RWPE1 (cell line): ENCODE measurements around the gene CREM.

Experiments
- CTCF ChIA-PET: fragments of 350-600 bp; sonication (Branson Sonifier 250); formaldehyde crosslinking; extraction: SDS; loops from one replicate; lab custom pipeline; 2021; lab: Yijun Ruan, JAX
- POLR2A ChIA-PET: fragments of 400-600 bp; formaldehyde crosslinking; extraction: SDS; loops from one replicate; lab custom pipeline; 2020; ENCODE audit warnings: antibody characterized with exemption; ENCODE audit not compliant: low non-redundant PET; lab: Yijun Ruan, JAX
- DNase-seq: peaks from one replicate; pipeline ENCODE4 v3.0.0; 2012; ENCODE audit warnings: low spot score
- H3K27ac ChIP-seq: fragments of 450-650 bp; 2 replicates; pipeline ENCODE4 v1.5.1; 2017
- TF ChIP-seq, protein P1 (sequence below): fragments of 450-650 bp; conservative IDR thresholded peaks from 2 replicates; pipeline ENCODE4 v1.5.1; 2017; ENCODE audit warnings: low read depth, mild to moderate bottlenecking

The CREM gene

DNA sequence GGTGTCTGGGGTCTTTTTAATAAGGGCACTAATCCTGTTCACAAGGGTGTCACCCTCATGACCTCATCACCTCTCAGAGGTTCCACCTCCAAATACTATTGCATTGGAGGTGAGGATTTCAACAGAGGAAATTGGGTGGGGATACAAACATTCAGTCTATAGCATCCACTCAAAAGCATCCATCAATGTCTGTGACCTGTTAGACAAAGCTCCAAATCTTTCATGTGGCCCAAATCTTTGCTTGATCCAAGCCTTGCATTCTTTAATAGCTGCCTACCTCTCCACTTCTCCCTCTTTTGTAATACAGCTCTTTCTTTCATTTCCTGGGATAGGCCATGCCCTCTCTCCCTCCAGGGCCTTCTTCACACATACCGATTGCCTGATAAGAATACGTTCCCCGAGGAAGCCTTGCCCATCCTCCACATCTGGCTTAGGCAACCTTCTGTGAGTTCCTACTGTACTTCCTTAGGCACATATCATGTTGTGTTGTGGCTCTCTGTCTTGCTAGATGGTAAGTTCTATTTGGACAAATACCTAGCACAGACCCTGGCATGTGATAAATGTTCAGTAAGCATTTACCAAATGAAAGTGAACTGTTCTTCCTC lies 66.1 kb downstream of the CREM start:
- H3K27ac ChIP-seq = no peak overlapping the region
- ChIA-PET POLR2A (no interaction called here), CTCF (no interaction called here)
- TF ChIP-seq, protein P1, sequence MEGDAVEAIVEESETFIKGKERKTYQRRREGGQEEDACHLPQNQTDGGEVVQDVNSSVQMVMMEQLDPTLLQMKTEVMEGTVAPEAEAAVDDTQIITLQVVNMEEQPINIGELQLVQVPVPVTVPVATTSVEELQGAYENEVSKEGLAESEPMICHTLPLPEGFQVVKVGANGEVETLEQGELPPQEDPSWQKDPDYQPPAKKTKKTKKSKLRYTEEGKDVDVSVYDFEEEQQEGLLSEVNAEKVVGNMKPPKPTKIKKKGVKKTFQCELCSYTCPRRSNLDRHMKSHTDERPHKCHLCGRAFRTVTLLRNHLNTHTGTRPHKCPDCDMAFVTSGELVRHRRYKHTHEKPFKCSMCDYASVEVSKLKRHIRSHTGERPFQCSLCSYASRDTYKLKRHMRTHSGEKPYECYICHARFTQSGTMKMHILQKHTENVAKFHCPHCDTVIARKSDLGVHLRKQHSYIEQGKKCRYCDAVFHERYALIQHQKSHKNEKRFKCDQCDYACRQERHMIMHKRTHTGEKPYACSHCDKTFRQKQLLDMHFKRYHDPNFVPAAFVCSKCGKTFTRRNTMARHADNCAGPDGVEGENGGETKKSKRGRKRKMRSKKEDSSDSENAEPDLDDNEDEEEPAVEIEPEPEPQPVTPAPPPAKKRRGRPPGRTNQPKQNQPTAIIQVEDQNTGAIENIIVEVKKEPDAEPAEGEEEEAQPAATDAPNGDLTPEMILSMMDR = no peak
- no peak for DNase-seq

DNA sequence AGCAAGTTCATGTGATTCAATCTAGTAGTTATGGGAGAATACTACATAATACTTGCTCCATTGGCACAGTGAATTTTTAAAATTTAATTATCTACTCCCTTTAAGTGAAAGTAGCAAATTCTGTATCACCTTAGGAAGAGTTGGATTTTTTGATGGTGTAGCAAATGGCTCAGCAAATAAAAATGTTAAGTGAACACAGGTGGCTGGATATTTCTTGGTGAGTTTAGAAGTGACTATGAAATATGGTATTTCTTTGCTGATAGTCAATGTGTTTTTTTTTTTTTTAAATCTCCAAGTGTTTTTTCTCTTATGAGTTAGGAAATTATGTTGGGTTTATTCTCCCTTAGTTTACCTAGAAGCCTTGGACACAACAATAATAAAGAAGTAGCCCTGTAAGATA lies 67.8 kb downstream of the CREM start:
- no peak for DNase-seq
- ChIA-PET POLR2A (no interaction called here), CTCF (interaction anchor here (0.6 to 1.2 kb wide), 2 partner anchors 28 to 1612 kb away, joined by 6 to 7 read pairs; no protein-coding TSS in a partner anchor)
- TF ChIP-seq, protein P1 = no peak
- no peak overlapping the region for H3K27ac ChIP-seq

DNA sequence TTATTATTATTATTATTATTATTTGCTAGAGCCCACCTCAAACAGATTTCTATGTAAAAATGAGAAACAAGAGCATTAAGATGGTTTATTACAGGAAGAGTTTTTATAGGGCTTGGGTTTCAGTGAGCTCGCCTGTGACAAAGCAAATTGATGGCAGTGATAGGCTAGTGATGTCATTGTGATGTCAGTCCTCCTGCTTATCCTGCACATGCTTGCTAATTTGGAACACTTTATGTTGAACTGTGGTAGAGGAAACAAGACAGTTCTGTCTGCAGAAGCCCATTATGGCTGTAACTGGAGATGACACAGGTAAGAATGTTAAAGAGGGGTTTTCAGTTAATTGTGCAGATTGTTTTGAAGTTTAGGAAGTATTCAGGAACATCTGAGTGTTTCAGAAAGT lies 68.3 kb downstream of the CREM start:
- ChIA-PET POLR2A (no interaction called here), CTCF (interaction anchor here (0.6 to 1.2 kb wide), 4 partner anchors 13 to 1612 kb away, joined by 3 to 7 read pairs (median 6); no protein-coding TSS in a partner anchor)
- DNase-seq = no peak
- no peak overlapping the region for H3K27ac ChIP-seq
- TF ChIP-seq, protein P1 = no peak

DNA sequence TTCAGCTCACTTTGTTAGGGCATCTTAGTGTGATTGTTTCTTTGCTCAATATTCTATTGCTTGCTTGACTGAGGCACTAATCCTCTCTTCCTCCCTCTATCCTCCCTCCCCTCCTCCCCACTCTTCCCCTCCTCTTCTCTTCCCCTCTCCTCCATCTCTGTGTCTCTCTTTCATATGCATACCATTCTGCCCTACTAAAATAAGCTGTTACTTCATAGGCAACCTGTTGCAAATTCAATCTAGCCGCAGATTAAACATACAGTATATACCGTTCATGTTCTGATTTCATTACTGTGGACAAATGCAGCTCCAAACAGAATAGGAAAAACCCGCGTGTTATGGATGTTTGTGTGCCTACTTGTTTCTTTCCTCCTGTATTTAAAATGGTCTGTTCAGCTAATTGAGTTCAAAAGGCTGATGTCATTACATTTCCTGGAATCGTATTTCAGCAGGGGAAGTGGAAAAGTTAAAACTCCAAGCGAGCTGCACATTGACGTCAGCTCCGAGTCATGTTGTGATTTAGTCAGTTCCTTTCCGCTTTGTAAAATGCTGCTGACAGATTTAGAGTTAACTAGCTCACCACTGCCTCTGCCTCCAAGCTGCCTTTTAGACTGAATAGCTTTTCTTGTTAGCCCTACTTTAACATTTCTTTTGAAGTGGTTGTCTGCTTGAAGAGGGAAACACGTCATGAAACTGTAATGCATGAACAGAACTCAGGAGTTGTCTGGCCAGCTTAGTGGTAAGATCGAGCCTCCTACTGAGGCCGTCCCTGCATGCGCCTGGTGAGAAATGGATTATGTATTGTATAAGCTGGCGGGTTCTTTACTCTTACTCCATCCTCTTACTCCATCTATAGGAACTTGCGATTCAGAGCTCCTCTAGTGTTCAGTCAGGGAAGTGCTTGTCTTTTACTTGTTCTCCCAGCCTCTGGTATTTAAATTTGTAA lies 69.0 kb downstream of the CREM start:
- DNase-seq = peak; percentile 74
- TF ChIP-seq, protein P1 = peak; percentile 91
- ChIA-PET POLR2A (interaction anchor here (0.8 to 0.9 kb wide), 2 partner anchors 9 to 69 kb away, joined by 7 to 9 read pairs; partner anchors contain the start of gene CREM), CTCF (interaction anchor here (0.6 to 1.6 kb wide), 13 partner anchors 9 to 1611 kb away, joined by 3 to 9 read pairs (median 5); partner anchors contain the start of gene CREM)
- H3K27ac ChIP-seq = peak overlapping the region; percentile 32; the same call in 1 of the 2 replicates

DNA sequence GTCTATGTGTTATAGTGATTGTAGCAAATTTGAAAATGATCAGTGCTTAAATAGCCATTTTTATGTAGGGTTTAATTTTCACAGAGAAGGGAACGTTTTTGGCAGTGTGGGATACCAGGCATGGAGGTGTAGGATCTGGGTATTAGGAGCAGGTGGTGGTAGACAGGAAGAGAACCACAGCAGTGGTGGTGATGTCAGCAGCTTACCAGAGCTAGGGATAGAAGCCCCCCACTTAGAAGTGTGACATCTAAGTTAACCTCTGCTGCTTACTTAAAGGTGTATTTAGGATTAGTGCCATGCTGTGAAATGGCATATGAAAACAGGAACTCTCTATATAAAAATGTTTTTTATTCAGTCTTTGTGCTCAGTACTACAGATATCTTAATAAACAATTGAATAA lies 73.8 kb downstream of the CREM start:
- ChIA-PET CTCF (no interaction called here), POLR2A (no interaction called here)
- DNase-seq = no peak
- TF ChIP-seq, protein P1 = no peak
- H3K27ac ChIP-seq = no peak overlapping the region

DNA sequence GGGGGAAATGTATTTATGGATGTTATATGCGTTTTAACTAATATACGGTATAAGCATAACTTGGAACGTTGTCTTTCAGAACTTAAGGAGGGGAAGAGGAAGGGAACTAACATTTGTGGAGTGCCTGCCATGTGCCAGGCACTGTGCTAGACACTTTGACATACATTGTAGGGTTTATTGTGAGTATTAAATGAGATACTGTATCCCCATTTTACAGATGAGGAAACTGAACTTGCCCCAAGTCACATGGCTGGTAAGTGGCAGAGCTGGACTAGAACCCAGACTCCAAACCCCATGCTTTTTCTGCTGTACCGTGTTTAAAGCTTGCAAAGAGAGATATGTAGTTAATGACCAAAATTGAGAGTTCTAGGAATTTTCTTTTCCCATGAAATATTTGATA lies 74.6 kb downstream of the CREM start:
- TF ChIP-seq, protein P1 = no peak
- no peak for DNase-seq
- H3K27ac ChIP-seq = no peak overlapping the region
- ChIA-PET POLR2A (no interaction called here), CTCF (no interaction called here)
